ENCODE results near the gene ENOX2.

DNA sequence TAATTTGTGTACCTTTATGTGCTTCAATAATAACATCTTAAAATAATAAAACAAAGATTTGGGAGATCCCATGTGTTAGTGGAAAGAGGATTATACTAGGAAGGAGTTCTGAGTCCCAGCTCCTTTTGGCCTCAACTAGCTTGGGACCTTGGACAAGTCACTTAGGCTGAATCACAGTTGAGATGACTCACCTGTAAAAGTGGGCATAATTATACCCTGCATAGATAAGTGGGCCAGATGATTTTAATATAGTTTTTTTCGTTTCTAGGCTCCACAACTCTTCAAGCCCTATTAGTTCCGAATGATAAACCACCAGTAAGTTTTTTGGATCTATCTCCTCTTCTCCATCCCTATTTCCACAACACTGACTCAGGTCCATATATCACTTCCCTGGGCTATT lies 131.8 kb downstream of the ENOX2 start:
- TF ChIP-seq, protein P1, sequence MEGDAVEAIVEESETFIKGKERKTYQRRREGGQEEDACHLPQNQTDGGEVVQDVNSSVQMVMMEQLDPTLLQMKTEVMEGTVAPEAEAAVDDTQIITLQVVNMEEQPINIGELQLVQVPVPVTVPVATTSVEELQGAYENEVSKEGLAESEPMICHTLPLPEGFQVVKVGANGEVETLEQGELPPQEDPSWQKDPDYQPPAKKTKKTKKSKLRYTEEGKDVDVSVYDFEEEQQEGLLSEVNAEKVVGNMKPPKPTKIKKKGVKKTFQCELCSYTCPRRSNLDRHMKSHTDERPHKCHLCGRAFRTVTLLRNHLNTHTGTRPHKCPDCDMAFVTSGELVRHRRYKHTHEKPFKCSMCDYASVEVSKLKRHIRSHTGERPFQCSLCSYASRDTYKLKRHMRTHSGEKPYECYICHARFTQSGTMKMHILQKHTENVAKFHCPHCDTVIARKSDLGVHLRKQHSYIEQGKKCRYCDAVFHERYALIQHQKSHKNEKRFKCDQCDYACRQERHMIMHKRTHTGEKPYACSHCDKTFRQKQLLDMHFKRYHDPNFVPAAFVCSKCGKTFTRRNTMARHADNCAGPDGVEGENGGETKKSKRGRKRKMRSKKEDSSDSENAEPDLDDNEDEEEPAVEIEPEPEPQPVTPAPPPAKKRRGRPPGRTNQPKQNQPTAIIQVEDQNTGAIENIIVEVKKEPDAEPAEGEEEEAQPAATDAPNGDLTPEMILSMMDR (IDR thresholded peaks at IDR 0.05 in 2 of 3, conservative IDR thresholded peaks at IDR 0.05 in 1 of 3; ENCODE audit: borderline replicate concordance in 1 of 3, insufficient read depth in 1 of 3, low read depth in 2 of 3, low read length in 2 of 3) = no peak
- TF ChIP-seq SP1 (IDR thresholded peaks at IDR 0.05; ENCODE audit: low read depth) (no peak), POLR2A (IDR thresholded peaks at IDR 0.05; ENCODE audit: borderline replicate concordance, extremely low read depth, insufficient read depth, insufficient read length) (no peak), EZH2 (IDR thresholded peaks at IDR 0.05) (no peak), YY1 (IDR thresholded peaks at IDR 0.05; ENCODE audit: extremely low read depth, insufficient replicate concordance, low read depth, low read length) (no peak), POLR2AphosphoS5 (IDR thresholded peaks at IDR 0.05; ENCODE audit: low read depth, low read length) (no peak)
- TF ChIP-seq, protein P2, sequence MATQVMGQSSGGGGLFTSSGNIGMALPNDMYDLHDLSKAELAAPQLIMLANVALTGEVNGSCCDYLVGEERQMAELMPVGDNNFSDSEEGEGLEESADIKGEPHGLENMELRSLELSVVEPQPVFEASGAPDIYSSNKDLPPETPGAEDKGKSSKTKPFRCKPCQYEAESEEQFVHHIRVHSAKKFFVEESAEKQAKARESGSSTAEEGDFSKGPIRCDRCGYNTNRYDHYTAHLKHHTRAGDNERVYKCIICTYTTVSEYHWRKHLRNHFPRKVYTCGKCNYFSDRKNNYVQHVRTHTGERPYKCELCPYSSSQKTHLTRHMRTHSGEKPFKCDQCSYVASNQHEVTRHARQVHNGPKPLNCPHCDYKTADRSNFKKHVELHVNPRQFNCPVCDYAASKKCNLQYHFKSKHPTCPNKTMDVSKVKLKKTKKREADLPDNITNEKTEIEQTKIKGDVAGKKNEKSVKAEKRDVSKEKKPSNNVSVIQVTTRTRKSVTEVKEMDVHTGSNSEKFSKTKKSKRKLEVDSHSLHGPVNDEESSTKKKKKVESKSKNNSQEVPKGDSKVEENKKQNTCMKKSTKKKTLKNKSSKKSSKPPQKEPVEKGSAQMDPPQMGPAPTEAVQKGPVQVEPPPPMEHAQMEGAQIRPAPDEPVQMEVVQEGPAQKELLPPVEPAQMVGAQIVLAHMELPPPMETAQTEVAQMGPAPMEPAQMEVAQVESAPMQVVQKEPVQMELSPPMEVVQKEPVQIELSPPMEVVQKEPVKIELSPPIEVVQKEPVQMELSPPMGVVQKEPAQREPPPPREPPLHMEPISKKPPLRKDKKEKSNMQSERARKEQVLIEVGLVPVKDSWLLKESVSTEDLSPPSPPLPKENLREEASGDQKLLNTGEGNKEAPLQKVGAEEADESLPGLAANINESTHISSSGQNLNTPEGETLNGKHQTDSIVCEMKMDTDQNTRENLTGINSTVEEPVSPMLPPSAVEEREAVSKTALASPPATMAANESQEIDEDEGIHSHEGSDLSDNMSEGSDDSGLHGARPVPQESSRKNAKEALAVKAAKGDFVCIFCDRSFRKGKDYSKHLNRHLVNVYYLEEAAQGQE (IDR thresholded peaks at IDR 0.05; ENCODE audit: low read depth) = no peak

All from HCT116 (cell line).